ENCODE data around the gene HYI. TPM values are rescaled to one million over a fixed set of nuclear protein-coding genes. Genes with fewer than 3 reads are reported as not detected.

Gene HYI
- total RNA-seq, 2 donors from 2014 or later = 34.4 to 34.8 TPM

GRCh38 chr1:43444836-43445235 is 8.9 kb downstream of the HYI start:
- WGBS, 2 experiments (ENCODE audit: insufficient coverage in 1 of 2, insufficient read length in 1 of 2) = 55% methylated on average over 1 of the region's 1 CpG; no CpG with 5 or more reads in 1 of the 2 experiments
- Mint-ChIP-seq H3K9me3 (no peaks in the 10 kb centered on the region), H3K4me1 (peaks cover 18% of the 10 kb centered on the region), H3K36me3 (ENCODE audit: low read depth) (peaks cover 84% of the 10 kb centered on the region), H3K27ac (no peak overlapping the region), H3K4me3 (no peak overlapping the region), H3K27me3 (ENCODE audit: insufficient read depth) (no peaks in the 10 kb centered on the region)
- DNase-seq = peak; percentile 70
- Histone ChIP-seq H3K36me3 (ENCODE audit: control insufficient read depth, insufficient read depth, low read length) (peaks cover 61% of the 10 kb centered on the region), H3K4me3 (ENCODE audit: low read length) (no peak overlapping the region), H3K9ac (ENCODE audit: extremely low read depth, low read length, poor library complexity, severe bottlenecking) (no peak overlapping the region), H3K27me3 (ENCODE audit: control insufficient read depth, insufficient read depth, low read length, poor library complexity, severe bottlenecking) (no peaks in the 10 kb centered on the region), H3K27ac (ENCODE audit: low read depth, low read length) (no peak overlapping the region), H3K9me3 (ENCODE audit: control insufficient read depth, low read length) (no peaks in the 10 kb centered on the region), H3K4me1 (ENCODE audit: control insufficient read depth, insufficient read depth, low read length) (no peaks in the 10 kb centered on the region)
- no peak for TF ChIP-seq CTCF (conservative IDR thresholded peaks at IDR 0.05)

GRCh38 chr1:43444151-43444828 is 9.4 kb downstream of the HYI start:
- H3K9me3 ChIP-seq (ENCODE audit: control insufficient read depth, low read length) = no peaks in the 10 kb centered on the region
- H3K36me3 ChIP-seq (ENCODE audit: control insufficient read depth, insufficient read depth, low read length) = peaks cover 59% of the 10 kb centered on the region
- no peaks in the 10 kb centered on the region for H3K27me3 Mint-ChIP-seq (ENCODE audit: insufficient read depth)
- peaks cover 79% of the 10 kb centered on the region for H3K36me3 Mint-ChIP-seq (ENCODE audit: low read depth)
- H3K4me1 Mint-ChIP-seq = peaks cover 17% of the 10 kb centered on the region
- no peaks in the 10 kb centered on the region for H3K27me3 ChIP-seq (ENCODE audit: control insufficient read depth, insufficient read depth, low read length, poor library complexity, severe bottlenecking)
- no peaks in the 10 kb centered on the region for H3K4me1 ChIP-seq (ENCODE audit: control insufficient read depth, insufficient read depth, low read length)
- H3K27ac ChIP-seq (ENCODE audit: low read depth, low read length) = no peak overlapping the region
- H3K4me3 Mint-ChIP-seq = no peak overlapping the region
- DNase-seq = peak; percentile 34
- TF ChIP-seq CTCF (conservative IDR thresholded peaks at IDR 0.05) = no peak
- H3K4me3 ChIP-seq (ENCODE audit: low read length) = no peak overlapping the region
- H3K9ac ChIP-seq (ENCODE audit: extremely low read depth, low read length, poor library complexity, severe bottlenecking) = no peak overlapping the region
- 91 to 93% methylated on average over 12 to 13 of the region's 13 CpGs for WGBS, 2 experiments (ENCODE audit: insufficient coverage in 1 of 2, insufficient read length in 1 of 2)
- no peaks in the 10 kb centered on the region for H3K9me3 Mint-ChIP-seq
- H3K27ac Mint-ChIP-seq = no peak overlapping the region

GRCh38 chr1:43443197-43443946 is 10.4 kb downstream of the HYI start:
- no peak overlapping the region for H3K4me3 ChIP-seq (ENCODE audit: low read length)
- H3K4me1 Mint-ChIP-seq = peaks cover 10% of the 10 kb centered on the region
- H3K36me3 ChIP-seq (ENCODE audit: control insufficient read depth, insufficient read depth, low read length) = peaks cover 51% of the 10 kb centered on the region
- no peak overlapping the region for H3K4me3 Mint-ChIP-seq
- 93 to 95% methylated on average over 13 to 16 of the region's 16 CpGs for WGBS, 2 experiments (ENCODE audit: insufficient coverage in 1 of 2, insufficient read length in 1 of 2)
- no peaks in the 10 kb centered on the region for H3K4me1 ChIP-seq (ENCODE audit: control insufficient read depth, insufficient read depth, low read length)
- H3K27ac ChIP-seq (ENCODE audit: low read depth, low read length) = no peak overlapping the region
- no peaks in the 10 kb centered on the region for H3K27me3 Mint-ChIP-seq (ENCODE audit: insufficient read depth)
- no peaks in the 10 kb centered on the region for H3K9me3 ChIP-seq (ENCODE audit: control insufficient read depth, low read length)
- H3K9me3 Mint-ChIP-seq = no peaks in the 10 kb centered on the region
- peaks cover 77% of the 10 kb centered on the region for H3K36me3 Mint-ChIP-seq (ENCODE audit: low read depth)
- no peak for TF ChIP-seq CTCF (conservative IDR thresholded peaks at IDR 0.05)
- H3K27me3 ChIP-seq (ENCODE audit: control insufficient read depth, insufficient read depth, low read length, poor library complexity, severe bottlenecking) = no peaks in the 10 kb centered on the region
- no peak overlapping the region for H3K27ac Mint-ChIP-seq
- H3K9ac ChIP-seq (ENCODE audit: extremely low read depth, low read length, poor library complexity, severe bottlenecking) = no peak overlapping the region
- DNase-seq = peak; percentile 29
